Choroid plexus epithelial cell (primary cell): Measurements from ENCODE around the gene EIPR1.

Experiments
- DNase-seq: peaks from one replicate; pipeline ENCODE4 v3.0.0-alpha.2; 2010; ENCODE audit warnings: low read depth
- H3K4me3 ChIP-seq: 2 replicates; pipeline ENCODE4 v1.5.1; 2011; ENCODE audit warnings: low read depth, mild to moderate bottlenecking, control low read depth, low read length, moderate library complexity
- TF ChIP-seq, protein P1 (sequence below): conservative IDR thresholded peaks from 2 replicates; pipeline ENCODE4 v1.5.1; 2011; ENCODE audit warnings: low read depth, mild to moderate bottlenecking, control low read depth, inconsistent platforms, low read length, moderate library complexity

The EIPR1 gene

DNA sequence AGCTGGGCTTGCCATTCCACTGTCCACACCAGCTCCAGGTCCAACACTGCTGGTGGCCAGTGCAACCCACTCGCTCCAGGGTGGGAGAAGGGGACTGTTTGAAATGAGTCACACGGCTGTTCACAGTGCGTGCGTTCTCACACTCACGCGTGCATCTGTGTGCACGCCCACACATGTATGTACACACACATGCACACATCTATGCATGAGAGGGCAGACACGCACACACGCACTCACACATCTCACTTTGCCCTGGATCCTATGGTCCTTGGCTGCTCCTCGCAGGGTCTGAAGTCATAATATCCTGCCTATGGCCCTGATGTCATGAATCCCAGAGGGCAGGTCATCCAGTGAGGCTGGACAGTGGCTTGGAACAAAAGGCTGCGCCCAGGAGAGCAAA is 182.8 kb downstream of the EIPR1 start:
- TF ChIP-seq, protein P1, sequence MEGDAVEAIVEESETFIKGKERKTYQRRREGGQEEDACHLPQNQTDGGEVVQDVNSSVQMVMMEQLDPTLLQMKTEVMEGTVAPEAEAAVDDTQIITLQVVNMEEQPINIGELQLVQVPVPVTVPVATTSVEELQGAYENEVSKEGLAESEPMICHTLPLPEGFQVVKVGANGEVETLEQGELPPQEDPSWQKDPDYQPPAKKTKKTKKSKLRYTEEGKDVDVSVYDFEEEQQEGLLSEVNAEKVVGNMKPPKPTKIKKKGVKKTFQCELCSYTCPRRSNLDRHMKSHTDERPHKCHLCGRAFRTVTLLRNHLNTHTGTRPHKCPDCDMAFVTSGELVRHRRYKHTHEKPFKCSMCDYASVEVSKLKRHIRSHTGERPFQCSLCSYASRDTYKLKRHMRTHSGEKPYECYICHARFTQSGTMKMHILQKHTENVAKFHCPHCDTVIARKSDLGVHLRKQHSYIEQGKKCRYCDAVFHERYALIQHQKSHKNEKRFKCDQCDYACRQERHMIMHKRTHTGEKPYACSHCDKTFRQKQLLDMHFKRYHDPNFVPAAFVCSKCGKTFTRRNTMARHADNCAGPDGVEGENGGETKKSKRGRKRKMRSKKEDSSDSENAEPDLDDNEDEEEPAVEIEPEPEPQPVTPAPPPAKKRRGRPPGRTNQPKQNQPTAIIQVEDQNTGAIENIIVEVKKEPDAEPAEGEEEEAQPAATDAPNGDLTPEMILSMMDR, result no peak
- DNase-seq, result no peak
- H3K4me3 ChIP-seq, result no peak overlapping the region

DNA sequence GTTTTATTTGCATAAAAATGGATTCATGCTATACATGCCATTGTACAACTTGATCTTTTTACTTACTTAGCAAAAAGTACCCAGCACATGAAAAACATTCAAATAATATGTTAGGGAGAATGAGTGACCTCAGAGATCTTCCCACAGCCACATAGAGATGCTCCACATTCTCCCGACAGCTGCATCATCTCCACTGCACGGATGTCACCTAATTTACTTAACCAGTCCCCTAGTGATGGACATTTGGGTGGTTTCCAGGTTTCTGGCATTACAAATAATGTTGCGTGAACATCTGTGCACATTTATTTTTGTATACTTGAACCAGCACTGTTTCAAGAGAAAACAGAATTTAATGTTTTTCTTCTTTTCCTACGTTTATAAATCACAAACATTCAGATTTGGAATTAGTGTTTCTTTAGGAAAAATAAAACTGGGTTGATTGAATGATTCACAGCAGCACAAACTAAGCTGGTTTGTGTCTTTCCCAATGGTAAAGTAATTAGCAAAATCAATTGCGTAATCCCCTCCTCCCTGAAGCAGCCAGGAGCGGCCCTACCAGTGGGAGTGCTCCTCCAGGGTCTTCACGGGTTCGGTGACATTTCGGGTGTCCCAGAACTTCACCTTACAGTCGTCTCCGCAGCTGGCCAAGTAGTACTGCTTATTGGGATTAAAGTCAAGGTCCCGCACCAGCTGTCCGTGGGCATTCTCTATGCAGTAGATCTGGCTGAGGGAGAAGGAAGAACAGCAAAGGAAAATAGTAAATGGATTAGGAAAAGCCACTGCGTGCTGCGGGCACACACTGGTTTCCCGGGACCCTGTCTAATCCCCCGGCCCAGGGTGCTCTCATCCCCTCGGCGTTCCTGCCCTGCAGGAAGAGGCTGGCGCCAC is 183.9 kb downstream of the EIPR1 start:
- no peak overlapping the region for H3K4me3 ChIP-seq
- no peak for DNase-seq
- TF ChIP-seq, protein P1, result no peak

DNA sequence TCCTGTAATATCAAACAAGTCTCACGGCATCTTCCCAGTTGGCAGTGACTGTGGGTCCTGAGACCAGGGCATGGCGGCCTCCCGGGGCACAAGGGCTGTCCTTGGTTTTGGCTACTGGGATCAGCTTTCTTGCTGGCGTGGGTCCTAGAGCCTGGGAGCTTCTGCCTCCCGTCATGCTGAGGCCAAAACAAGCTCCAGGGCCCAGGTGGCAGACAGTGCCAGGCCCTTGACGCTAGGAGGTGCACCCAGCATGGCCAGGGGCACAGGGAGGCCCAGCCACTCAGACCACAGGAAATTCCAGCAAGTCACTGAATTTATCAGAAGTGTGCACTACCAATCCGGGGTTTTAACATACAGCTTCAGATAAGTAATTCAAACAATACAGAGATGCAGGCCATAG is 184.7 kb downstream of the EIPR1 start:
- DNase-seq, result no peak
- no peak overlapping the region for H3K4me3 ChIP-seq
- TF ChIP-seq, protein P1, result peak; percentile 4

DNA sequence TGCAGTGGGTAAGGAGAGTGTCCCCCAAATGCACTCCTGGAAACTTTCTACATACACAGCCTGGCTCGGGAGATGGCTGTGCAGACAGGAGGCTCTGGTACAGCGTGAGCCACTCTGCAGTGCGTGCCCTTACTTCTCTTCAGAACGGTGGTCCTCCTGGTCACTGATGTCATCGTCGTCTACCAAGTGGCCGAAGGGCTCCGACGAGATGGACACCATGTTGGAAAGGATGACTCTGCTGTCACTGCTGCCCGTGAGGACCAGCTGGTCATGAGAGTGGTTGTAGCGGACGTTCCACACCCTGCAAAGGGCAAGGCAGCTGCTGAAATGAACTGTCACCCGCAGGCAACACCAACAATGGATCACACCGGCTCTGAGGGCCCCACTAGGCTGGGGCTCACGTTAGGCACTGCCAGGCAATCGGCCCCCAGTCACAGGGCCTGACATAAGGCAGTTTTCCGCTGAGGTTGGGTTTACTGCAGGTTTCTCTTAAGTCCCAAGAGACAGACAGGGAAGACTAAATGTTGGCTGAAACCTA is 185.3 kb downstream of the EIPR1 start:
- TF ChIP-seq, protein P1, result no peak
- DNase-seq, result no peak
- H3K4me3 ChIP-seq, result no peak overlapping the region

- TF ChIP-seq, protein P1, result no peak
- H3K4me3 ChIP-seq, result no peak overlapping the region
- DNase-seq, result no peak
These were observed 187.7 kb downstream of the EIPR1 start for GRCh38 chr2:3189961-3190360.

DNA sequence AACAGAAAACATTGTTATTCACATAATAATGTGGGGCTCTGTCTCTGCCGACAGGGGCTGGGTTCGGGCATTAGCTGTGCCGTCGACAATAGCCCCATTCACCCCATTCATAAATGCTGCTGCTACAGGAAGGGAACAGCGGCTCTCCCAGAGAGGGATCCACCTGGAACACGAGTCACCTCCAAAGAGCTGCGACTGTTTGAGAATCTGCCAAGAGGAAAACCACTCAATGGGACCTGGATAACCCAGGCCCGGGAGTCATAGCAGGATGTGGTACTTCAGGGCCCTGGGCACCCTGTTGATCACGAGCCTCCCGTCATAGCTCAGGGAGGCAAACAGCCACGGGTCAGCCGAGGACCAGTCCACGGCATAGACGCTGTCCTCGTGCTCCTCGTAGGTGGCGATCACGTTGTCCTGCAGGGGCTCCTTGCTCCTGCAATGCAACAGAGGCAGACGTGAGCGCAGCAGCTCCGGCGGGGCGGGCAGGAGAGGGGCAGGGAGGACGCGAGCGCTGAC is 188.5 kb downstream of the EIPR1 start:
- TF ChIP-seq, protein P1, result no peak
- H3K4me3 ChIP-seq, result no peak overlapping the region
- DNase-seq, result no peak
